Astrocyte of the spinal cord (primary cell): ENCODE results near the gene SLX4IP.
A peak's percentile ranks its signal among the peaks of the same experiment; 100 is the strongest.

Experiments
- DNase-seq: peaks from one replicate; pipeline ENCODE4 v3.0.0; 2011; ENCODE audit warnings: low read depth, low spot score
- H3K4me3 ChIP-seq: 2 replicates; pipeline ENCODE4 v1.5.1; 2011; ENCODE audit warnings: low read depth, mild to moderate bottlenecking, low read length, moderate library complexity
- CTCF ChIP-seq: IDR thresholded peaks from 2 replicates; pipeline ENCODE4 v1.5.1; 2012; ENCODE audit warnings: low read depth, mild to moderate bottlenecking, low read length, inconsistent platforms
- in situ Hi-C: cut with HindIII; loops from 2 replicates; pipeline ENCODE4 v1.10.0; 2017; ENCODE audit warnings: low sequenced_read_pairs

The SLX4IP gene

GRCh38 chr20:10555865-10556308, 120.8 kb downstream of the SLX4IP start:
- no peak overlapping the region for H3K4me3 ChIP-seq
- in situ Hi-C loops: no loop called here
- peak; percentile 72 for DNase-seq
- TF ChIP-seq CTCF: no peak

- in situ Hi-C loops: no loop called here
- no peak overlapping the region for H3K4me3 ChIP-seq
- TF ChIP-seq CTCF: no peak
- DNase-seq: no peak
These were observed 121.5 kb downstream of the SLX4IP start for GRCh38 chr20:10556519-10557083.

GRCh38 chr20:10557685-10558084, 122.6 kb downstream of the SLX4IP start:
- H3K4me3 ChIP-seq: no peak overlapping the region
- no peak for TF ChIP-seq CTCF

GRCh38 chr20:10558635-10559187, 123.6 kb downstream of the SLX4IP start:
- in situ Hi-C loops: no loop called here
- peak; percentile 92 for DNase-seq
- H3K4me3 ChIP-seq: no peak overlapping the region
- TF ChIP-seq CTCF: peak; percentile 25

More at GRCh38 chr20:10557685-10558084, 122.6 kb downstream of the SLX4IP start:
- no peak for DNase-seq
- in situ Hi-C loops: no loop called here

GRCh38 chr20:10559266-10559665, 124.2 kb downstream of the SLX4IP start:
- no peak for DNase-seq
- H3K4me3 ChIP-seq: no peak overlapping the region
- TF ChIP-seq CTCF: no peak
- in situ Hi-C loops: no loop called here

GRCh38 chr20:10560686-10561085, 125.6 kb downstream of the SLX4IP start:
- no peak overlapping the region for H3K4me3 ChIP-seq
- in situ Hi-C loops: no loop called here
- DNase-seq: no peak
- no peak for TF ChIP-seq CTCF
